ENCODE data around the gene SCAPER.
"Not testable (repeated sequence)": the region's sequence is repeated elsewhere in the genome, so short reads cannot be mapped to it uniquely, and the experiment has no call there.

SCAPER gene

GRCh38 chr15:76526111-76526510 is 379.0 kb downstream of the SCAPER start:
- no peaks in the 10 kb centered on the region for H3K79me1 ChIP-seq (ENCODE audit: low read length)
- no peak overlapping the region for H2BK5ac ChIP-seq (ENCODE audit: low read length)
- H3K27me3 ChIP-seq (ENCODE audit: insufficient read depth, low read length, poor library complexity): no peaks in the 10 kb centered on the region
- H3K18ac ChIP-seq (ENCODE audit: low read length): no peak overlapping the region
- no peak overlapping the region for H3K4ac ChIP-seq (ENCODE audit: low read depth, low read length)
- H3K9ac ChIP-seq (ENCODE audit: low read length): no peak overlapping the region
- H3K4me2 ChIP-seq (ENCODE audit: low read length): no peak overlapping the region
- DNase-seq: no peak
- no peak overlapping the region for H2BK15ac ChIP-seq (replicated peaks; ENCODE audit: low read depth)
- no peaks in the 10 kb centered on the region for H3K79me2 ChIP-seq (ENCODE audit: control insufficient read depth, insufficient read depth, low read length)
- no peak overlapping the region for H3K4me3 ChIP-seq (ENCODE audit: low read length)
- no peak overlapping the region for H3K27ac ChIP-seq (ENCODE audit: low read depth, low read length)
- H4K5ac ChIP-seq (ENCODE audit: low read length): no peak overlapping the region
- H4K8ac ChIP-seq (ENCODE audit: low read depth, low read length): no peak overlapping the region
- H3K4me1 ChIP-seq (ENCODE audit: control insufficient read depth, low read depth, low read length): peaks cover 1% of the 10 kb centered on the region
- no peak overlapping the region for H3K23ac ChIP-seq (ENCODE audit: low read length)
- no CpG with 5 or more reads among the region's 1 CpG for WGBS (ENCODE audit: extremely low coverage, insufficient coverage, low lambda C conversion rate)
- H2AK5ac ChIP-seq (ENCODE audit: low read length): no peak overlapping the region
- no peak overlapping the region for H2BK120ac ChIP-seq (ENCODE audit: low read depth, low read length)
- no peaks in the 10 kb centered on the region for H3K36me3 ChIP-seq (ENCODE audit: control insufficient read depth, insufficient read depth, low read length)
- no peak overlapping the region for H3K56ac ChIP-seq (ENCODE audit: low read length)

GRCh38 chr15:76517910-76518309 is 387.2 kb downstream of the SCAPER start:
- Histone ChIP-seq H2BK120ac (ENCODE audit: low read depth, low read length) (no peak overlapping the region), H4K5ac (ENCODE audit: low read length) (no peak overlapping the region), H3K4me3 (ENCODE audit: low read length) (no peak overlapping the region), H3K4me1 (ENCODE audit: control insufficient read depth, low read depth, low read length) (peaks cover 2% of the 10 kb centered on the region), H2BK15ac (replicated peaks; ENCODE audit: low read depth) (no peak overlapping the region), H3K79me2 (ENCODE audit: control insufficient read depth, insufficient read depth, low read length) (no peaks in the 10 kb centered on the region), H4K8ac (ENCODE audit: low read depth, low read length) (no peak overlapping the region), H3K23ac (ENCODE audit: low read length) (no peak overlapping the region), H3K4me2 (ENCODE audit: low read length) (no peak overlapping the region), H2BK5ac (ENCODE audit: low read length) (no peak overlapping the region), H3K36me3 (ENCODE audit: control insufficient read depth, insufficient read depth, low read length) (no peaks in the 10 kb centered on the region), H3K27me3 (ENCODE audit: insufficient read depth, low read length, poor library complexity) (no peaks in the 10 kb centered on the region), H3K27ac (ENCODE audit: low read depth, low read length) (no peak overlapping the region), H3K18ac (ENCODE audit: low read length) (no peak overlapping the region), H2AK5ac (ENCODE audit: low read length) (no peak overlapping the region), H3K56ac (ENCODE audit: low read length) (no peak overlapping the region), H3K4ac (ENCODE audit: low read depth, low read length) (no peak overlapping the region), H3K9ac (ENCODE audit: low read length) (no peak overlapping the region), H3K79me1 (ENCODE audit: low read length) (no peaks in the 10 kb centered on the region)
- DNase-seq: peak; percentile 25

- DNase-seq: no peak
- H2BK15ac ChIP-seq (replicated peaks; ENCODE audit: low read depth): no peak overlapping the region
- H3K27me3 ChIP-seq (ENCODE audit: insufficient read depth, low read length, poor library complexity): no peaks in the 10 kb centered on the region
These were observed 390.9 kb downstream of the SCAPER start for GRCh38 chr15:76514282-76514681.

GRCh38 chr15:76512971-76513370 is 392.2 kb downstream of the SCAPER start:
- H2AK5ac ChIP-seq (ENCODE audit: low read length): no peak overlapping the region

More at GRCh38 chr15:76514282-76514681, 390.9 kb downstream of the SCAPER start:
- H4K5ac ChIP-seq (ENCODE audit: low read length): no peak overlapping the region
- no peak overlapping the region for H3K23ac ChIP-seq (ENCODE audit: low read length)
- H2AK5ac ChIP-seq (ENCODE audit: low read length): no peak overlapping the region
- H3K36me3 ChIP-seq (ENCODE audit: control insufficient read depth, insufficient read depth, low read length): no peaks in the 10 kb centered on the region
- no CpG with 5 or more reads among the region's 1 CpG for WGBS (ENCODE audit: extremely low coverage, insufficient coverage, low lambda C conversion rate)
- H3K4me2 ChIP-seq (ENCODE audit: low read length): no peak overlapping the region
- H3K79me2 ChIP-seq (ENCODE audit: control insufficient read depth, insufficient read depth, low read length): no peaks in the 10 kb centered on the region
- H3K27ac ChIP-seq (ENCODE audit: low read depth, low read length): no peak overlapping the region
- peak overlapping the region; percentile 39 for H3K18ac ChIP-seq (ENCODE audit: low read length)
- no peak overlapping the region for H3K9ac ChIP-seq (ENCODE audit: low read length)
- no peak overlapping the region for H4K8ac ChIP-seq (ENCODE audit: low read depth, low read length)
- no peaks in the 10 kb centered on the region for H3K79me1 ChIP-seq (ENCODE audit: low read length)
- no peak overlapping the region for H3K4ac ChIP-seq (ENCODE audit: low read depth, low read length)
- no peak overlapping the region for H2BK5ac ChIP-seq (ENCODE audit: low read length)
- no peak overlapping the region for H3K4me3 ChIP-seq (ENCODE audit: low read length)
- no peak overlapping the region for H3K56ac ChIP-seq (ENCODE audit: low read length)
- peaks cover 2% of the 10 kb centered on the region for H3K4me1 ChIP-seq (ENCODE audit: control insufficient read depth, low read depth, low read length)
- no peak overlapping the region for H2BK120ac ChIP-seq (ENCODE audit: low read depth, low read length)

GRCh38 chr15:76510663-76511062 is 394.5 kb downstream of the SCAPER start:
- H3K4me1 ChIP-seq (ENCODE audit: control insufficient read depth, low read depth, low read length); H3K27me3 ChIP-seq (ENCODE audit: insufficient read depth, low read length, poor library complexity); H2BK5ac ChIP-seq (ENCODE audit: low read length); H2AK5ac ChIP-seq (ENCODE audit: low read length); H3K18ac ChIP-seq (ENCODE audit: low read length); H3K56ac ChIP-seq (ENCODE audit: low read length); H3K79me2 ChIP-seq (ENCODE audit: control insufficient read depth, insufficient read depth, low read length); H2BK120ac ChIP-seq (ENCODE audit: low read depth, low read length); H4K8ac ChIP-seq (ENCODE audit: low read depth, low read length); H4K5ac ChIP-seq (ENCODE audit: low read length); H3K4me3 ChIP-seq (ENCODE audit: low read length); H3K9ac ChIP-seq (ENCODE audit: low read length); H3K27ac ChIP-seq (ENCODE audit: low read depth, low read length); H3K4ac ChIP-seq (ENCODE audit: low read depth, low read length); H3K79me1 ChIP-seq (ENCODE audit: low read length); H2BK15ac ChIP-seq (replicated peaks; ENCODE audit: low read depth); H3K23ac ChIP-seq (ENCODE audit: low read length); H3K4me2 ChIP-seq (ENCODE audit: low read length); DNase-seq; H3K36me3 ChIP-seq (ENCODE audit: control insufficient read depth, insufficient read depth, low read length): not testable (repeated sequence)
- no CpG with 5 or more reads among the region's 10 CpGs for WGBS (ENCODE audit: extremely low coverage, insufficient coverage, low lambda C conversion rate)

More at GRCh38 chr15:76512971-76513370, 392.2 kb downstream of the SCAPER start:
- no peak overlapping the region for H2BK120ac ChIP-seq (ENCODE audit: low read depth, low read length)
- H3K4me3 ChIP-seq (ENCODE audit: low read length): no peak overlapping the region
- no peaks in the 10 kb centered on the region for H3K79me2 ChIP-seq (ENCODE audit: control insufficient read depth, insufficient read depth, low read length)
- no CpG with 5 or more reads among the region's 2 CpGs for WGBS (ENCODE audit: extremely low coverage, insufficient coverage, low lambda C conversion rate)
- H4K5ac ChIP-seq (ENCODE audit: low read length): no peak overlapping the region
- no peak overlapping the region for H3K9ac ChIP-seq (ENCODE audit: low read length)
- H2BK15ac ChIP-seq (replicated peaks; ENCODE audit: low read depth): no peak overlapping the region
- no peak overlapping the region for H3K4ac ChIP-seq (ENCODE audit: low read depth, low read length)
- H4K8ac ChIP-seq (ENCODE audit: low read depth, low read length): no peak overlapping the region
- no peaks in the 10 kb centered on the region for H3K36me3 ChIP-seq (ENCODE audit: control insufficient read depth, insufficient read depth, low read length)
- no peak overlapping the region for H3K27ac ChIP-seq (ENCODE audit: low read depth, low read length)
- H3K27me3 ChIP-seq (ENCODE audit: insufficient read depth, low read length, poor library complexity): no peaks in the 10 kb centered on the region
- H3K18ac ChIP-seq (ENCODE audit: low read length): no peak overlapping the region
- no peaks in the 10 kb centered on the region for H3K79me1 ChIP-seq (ENCODE audit: low read length)
- no peak for DNase-seq
- H3K4me1 ChIP-seq (ENCODE audit: control insufficient read depth, low read depth, low read length): peaks cover 2% of the 10 kb centered on the region
- H2BK5ac ChIP-seq (ENCODE audit: low read length): no peak overlapping the region
- H3K56ac ChIP-seq (ENCODE audit: low read length): no peak overlapping the region
- no peak overlapping the region for H3K4me2 ChIP-seq (ENCODE audit: low read length)
- no peak overlapping the region for H3K23ac ChIP-seq (ENCODE audit: low read length)

GRCh38 chr15:76503804-76504203 is 401.3 kb downstream of the SCAPER start:
- Histone ChIP-seq H3K79me1 (ENCODE audit: low read length) (no peaks in the 10 kb centered on the region), H2BK15ac (replicated peaks; ENCODE audit: low read depth) (no peak overlapping the region), H3K27me3 (ENCODE audit: insufficient read depth, low read length, poor library complexity) (no peaks in the 10 kb centered on the region), H3K4me2 (ENCODE audit: low read length) (no peak overlapping the region), H3K4ac (ENCODE audit: low read depth, low read length) (no peak overlapping the region), H4K8ac (ENCODE audit: low read depth, low read length) (no peak overlapping the region), H3K4me3 (ENCODE audit: low read length) (no peak overlapping the region), H3K4me1 (ENCODE audit: control insufficient read depth, low read depth, low read length) (no peaks in the 10 kb centered on the region), H2BK5ac (ENCODE audit: low read length) (no peak overlapping the region), H3K23ac (ENCODE audit: low read length) (no peak overlapping the region), H3K9ac (ENCODE audit: low read length) (no peak overlapping the region), H2AK5ac (ENCODE audit: low read length) (no peak overlapping the region), H3K27ac (ENCODE audit: low read depth, low read length) (no peak overlapping the region), H2BK120ac (ENCODE audit: low read depth, low read length) (no peak overlapping the region), H3K36me3 (ENCODE audit: control insufficient read depth, insufficient read depth, low read length) (no peaks in the 10 kb centered on the region), H4K5ac (ENCODE audit: low read length) (no peak overlapping the region), H3K56ac (ENCODE audit: low read length) (no peak overlapping the region), H3K79me2 (ENCODE audit: control insufficient read depth, insufficient read depth, low read length) (no peaks in the 10 kb centered on the region), H3K18ac (ENCODE audit: low read length) (no peak overlapping the region)
- WGBS (ENCODE audit: extremely low coverage, insufficient coverage, low lambda C conversion rate): no CpG with 5 or more reads among the region's 3 CpGs
- no peak for DNase-seq

Measured in mesendoderm (in vitro differentiated cells).